Mammary epithelial cell (primary cell): Measurements from ENCODE around the gene BICDL2.

Source experiments
- EZH2 ChIP-seq: IDR thresholded peaks from 2 replicates; pipeline ENCODE4 v1.6.1; 2012; ENCODE audit warnings: low read length, inconsistent platforms, borderline replicate concordance
- TF ChIP-seq, protein P1 (sequence below), 2 donors: IDR thresholded peaks in 1 of 2; conservative IDR thresholded peaks in 1 of 2; 2 replicates each; pipeline ENCODE4 v1.5.1; 2011 to 2012; ENCODE audit warnings: inconsistent platforms in 2 of 2, low read length in 2 of 2, mild to moderate bottlenecking in 2 of 2, control low read depth in 1 of 2, low read depth in 1 of 2; ENCODE audit not compliant: insufficient read depth in 1 of 2; ENCODE audit errors: extremely low read depth in 1 of 2

DNA sequence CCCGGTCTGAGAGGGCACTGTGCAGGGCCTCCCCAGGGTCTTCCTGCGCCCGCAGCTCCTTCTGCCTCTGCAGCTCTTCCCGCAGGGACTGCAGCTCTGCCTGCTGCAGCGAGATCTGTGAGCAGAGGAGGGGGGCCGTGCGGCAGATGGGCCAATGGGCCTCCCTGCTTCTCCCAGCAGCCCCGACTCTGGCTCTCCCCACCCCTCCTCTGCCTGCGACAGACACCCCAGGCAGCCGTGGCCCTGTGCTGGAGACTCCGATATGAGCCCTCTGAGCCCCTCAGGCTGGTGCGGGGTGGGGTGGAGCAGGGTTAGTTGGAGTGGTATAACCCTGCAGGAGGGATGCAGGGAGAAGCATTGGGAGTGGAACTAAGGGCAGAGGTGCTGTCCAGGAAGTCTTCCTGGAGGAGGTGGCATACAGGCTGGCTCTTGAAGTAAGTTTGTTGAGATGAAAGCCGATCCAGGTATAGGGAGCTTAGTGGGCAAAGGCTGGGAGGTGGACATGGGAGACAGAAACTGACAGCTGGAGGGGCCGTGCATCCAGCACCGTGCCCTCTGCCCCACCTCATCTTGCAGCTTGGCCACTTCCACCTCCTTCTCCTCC lies 7.9 kb downstream of the BICDL2 start:
- TF ChIP-seq, protein P1, sequence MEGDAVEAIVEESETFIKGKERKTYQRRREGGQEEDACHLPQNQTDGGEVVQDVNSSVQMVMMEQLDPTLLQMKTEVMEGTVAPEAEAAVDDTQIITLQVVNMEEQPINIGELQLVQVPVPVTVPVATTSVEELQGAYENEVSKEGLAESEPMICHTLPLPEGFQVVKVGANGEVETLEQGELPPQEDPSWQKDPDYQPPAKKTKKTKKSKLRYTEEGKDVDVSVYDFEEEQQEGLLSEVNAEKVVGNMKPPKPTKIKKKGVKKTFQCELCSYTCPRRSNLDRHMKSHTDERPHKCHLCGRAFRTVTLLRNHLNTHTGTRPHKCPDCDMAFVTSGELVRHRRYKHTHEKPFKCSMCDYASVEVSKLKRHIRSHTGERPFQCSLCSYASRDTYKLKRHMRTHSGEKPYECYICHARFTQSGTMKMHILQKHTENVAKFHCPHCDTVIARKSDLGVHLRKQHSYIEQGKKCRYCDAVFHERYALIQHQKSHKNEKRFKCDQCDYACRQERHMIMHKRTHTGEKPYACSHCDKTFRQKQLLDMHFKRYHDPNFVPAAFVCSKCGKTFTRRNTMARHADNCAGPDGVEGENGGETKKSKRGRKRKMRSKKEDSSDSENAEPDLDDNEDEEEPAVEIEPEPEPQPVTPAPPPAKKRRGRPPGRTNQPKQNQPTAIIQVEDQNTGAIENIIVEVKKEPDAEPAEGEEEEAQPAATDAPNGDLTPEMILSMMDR (conservative IDR thresholded peaks at IDR 0.05 in 1 of 2, IDR thresholded peaks at IDR 0.05 in 1 of 2; ENCODE audit: extremely low read depth in 1 of 2, insufficient read depth in 1 of 2, low read depth in 1 of 2, low read length in 2 of 2), result no peak
- no peak for TF ChIP-seq EZH2
